Fibroblast of mammary gland (primary cell): ENCODE data around the gene RFTN1.

Source experiments
- DNase-seq: peaks from one replicate; pipeline ENCODE4 v3.0.0-alpha.2; 2010; ENCODE audit warnings: low read depth
- H3K4me3 ChIP-seq: 2 replicates; pipeline ENCODE4 v1.5.1; 2011; ENCODE audit warnings: low read depth, mild to moderate bottlenecking, low read length, moderate library complexity; ENCODE audit not compliant: control insufficient read depth
- CTCF ChIP-seq: conservative IDR thresholded peaks from 2 replicates; pipeline ENCODE4 v1.5.1; 2011; ENCODE audit warnings: low read depth, low read length, inconsistent platforms; ENCODE audit not compliant: control insufficient read depth, insufficient read depth

Gene RFTN1

GRCh38 chr3:16294844-16295243, 218.7 kb downstream of the RFTN1 start:
- DNase-seq = no peak
- no peak for TF ChIP-seq CTCF
- no peak overlapping the region for H3K4me3 ChIP-seq

GRCh38 chr3:16290827-16291196, 222.7 kb downstream of the RFTN1 start:
- DNase-seq = no peak
- H3K4me3 ChIP-seq = no peak overlapping the region
- no peak for TF ChIP-seq CTCF

- peak; percentile 85 for TF ChIP-seq CTCF
- peak; percentile 64 for DNase-seq
- no peak overlapping the region for H3K4me3 ChIP-seq
Observed at GRCh38 chr3:16290007-16290826, 223.3 kb downstream of the RFTN1 start.

GRCh38 chr3:16289144-16289889, 224.2 kb downstream of the RFTN1 start:
- DNase-seq = peak; percentile 21
- no peak overlapping the region for H3K4me3 ChIP-seq

GRCh38 chr3:16288664-16289063, 224.8 kb downstream of the RFTN1 start:
- no peak overlapping the region for H3K4me3 ChIP-seq
- no peak for DNase-seq
- no peak for TF ChIP-seq CTCF

More at GRCh38 chr3:16289144-16289889, 224.2 kb downstream of the RFTN1 start:
- no peak for TF ChIP-seq CTCF

GRCh38 chr3:16286751-16287543, 226.6 kb downstream of the RFTN1 start:
- no peak for DNase-seq
- TF ChIP-seq CTCF = no peak
- no peak overlapping the region for H3K4me3 ChIP-seq
